ENCODE measurements around the gene TNN.
"Not testable (repeated sequence)": the region's sequence is repeated elsewhere in the genome, so short reads cannot be mapped to it uniquely, and the experiment has no call there.

The TNN gene, protein sequence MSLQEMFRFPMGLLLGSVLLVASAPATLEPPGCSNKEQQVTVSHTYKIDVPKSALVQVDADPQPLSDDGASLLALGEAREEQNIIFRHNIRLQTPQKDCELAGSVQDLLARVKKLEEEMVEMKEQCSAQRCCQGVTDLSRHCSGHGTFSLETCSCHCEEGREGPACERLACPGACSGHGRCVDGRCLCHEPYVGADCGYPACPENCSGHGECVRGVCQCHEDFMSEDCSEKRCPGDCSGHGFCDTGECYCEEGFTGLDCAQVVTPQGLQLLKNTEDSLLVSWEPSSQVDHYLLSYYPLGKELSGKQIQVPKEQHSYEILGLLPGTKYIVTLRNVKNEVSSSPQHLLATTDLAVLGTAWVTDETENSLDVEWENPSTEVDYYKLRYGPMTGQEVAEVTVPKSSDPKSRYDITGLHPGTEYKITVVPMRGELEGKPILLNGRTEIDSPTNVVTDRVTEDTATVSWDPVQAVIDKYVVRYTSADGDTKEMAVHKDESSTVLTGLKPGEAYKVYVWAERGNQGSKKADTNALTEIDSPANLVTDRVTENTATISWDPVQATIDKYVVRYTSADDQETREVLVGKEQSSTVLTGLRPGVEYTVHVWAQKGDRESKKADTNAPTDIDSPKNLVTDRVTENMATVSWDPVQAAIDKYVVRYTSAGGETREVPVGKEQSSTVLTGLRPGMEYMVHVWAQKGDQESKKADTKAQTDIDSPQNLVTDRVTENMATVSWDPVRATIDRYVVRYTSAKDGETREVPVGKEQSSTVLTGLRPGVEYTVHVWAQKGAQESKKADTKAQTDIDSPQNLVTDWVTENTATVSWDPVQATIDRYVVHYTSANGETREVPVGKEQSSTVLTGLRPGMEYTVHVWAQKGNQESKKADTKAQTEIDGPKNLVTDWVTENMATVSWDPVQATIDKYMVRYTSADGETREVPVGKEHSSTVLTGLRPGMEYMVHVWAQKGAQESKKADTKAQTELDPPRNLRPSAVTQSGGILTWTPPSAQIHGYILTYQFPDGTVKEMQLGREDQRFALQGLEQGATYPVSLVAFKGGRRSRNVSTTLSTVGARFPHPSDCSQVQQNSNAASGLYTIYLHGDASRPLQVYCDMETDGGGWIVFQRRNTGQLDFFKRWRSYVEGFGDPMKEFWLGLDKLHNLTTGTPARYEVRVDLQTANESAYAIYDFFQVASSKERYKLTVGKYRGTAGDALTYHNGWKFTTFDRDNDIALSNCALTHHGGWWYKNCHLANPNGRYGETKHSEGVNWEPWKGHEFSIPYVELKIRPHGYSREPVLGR (N-terminal part only)

DNA sequence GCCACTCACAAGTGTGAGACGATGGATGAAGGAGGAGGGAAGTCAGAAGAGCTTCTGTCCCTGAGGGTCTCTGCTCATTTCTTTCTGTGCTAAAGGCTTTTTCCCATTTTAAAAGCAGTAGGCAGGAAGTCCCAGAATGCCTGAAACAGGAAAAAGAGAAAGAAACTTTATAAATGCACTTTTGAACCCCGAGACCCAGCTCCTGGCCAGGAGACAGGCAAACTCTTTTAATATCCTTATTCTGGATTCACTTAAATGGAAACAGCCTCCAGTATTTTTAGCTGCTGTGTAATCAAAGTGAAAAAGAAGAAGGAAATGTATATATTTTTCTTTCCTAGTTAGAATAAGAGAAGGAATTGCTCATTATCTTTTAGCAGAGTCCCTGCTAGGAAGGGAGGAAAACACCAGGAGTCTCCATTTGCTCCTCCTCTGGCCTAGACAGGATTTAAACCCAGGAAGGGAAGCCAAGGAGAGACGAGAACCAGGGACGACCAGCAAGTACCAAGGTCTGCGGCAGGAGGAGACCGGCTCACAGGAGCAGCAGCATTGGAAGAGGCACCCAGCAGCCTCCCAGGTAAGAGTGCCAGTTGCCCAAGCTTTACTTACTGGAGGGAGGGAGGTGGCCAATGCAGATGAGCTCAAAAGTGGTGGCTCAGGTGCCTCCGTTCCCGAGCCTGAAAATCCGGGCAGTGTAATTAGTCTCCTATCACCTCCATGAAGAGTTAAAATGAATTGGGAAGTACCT is at the start of gene TNN:
Gene TNN, plus strand, starts transcription at position 472 of the 745 bp plus-strand sequence. CDS start 9,586 bp downstream, outside the sequence.
- H3K4me3 ChIP-seq (ENCODE audit: control insufficient read depth, low read depth, low read length): no peak within 1 kb of the TSS
- no peak for DNase-seq (ENCODE audit: low read depth)
- TF ChIP-seq CTCF (IDR thresholded peaks at IDR 0.05; ENCODE audit: control insufficient read depth, insufficient read depth, low read depth, low read length, missing control alignments): no peak

DNA sequence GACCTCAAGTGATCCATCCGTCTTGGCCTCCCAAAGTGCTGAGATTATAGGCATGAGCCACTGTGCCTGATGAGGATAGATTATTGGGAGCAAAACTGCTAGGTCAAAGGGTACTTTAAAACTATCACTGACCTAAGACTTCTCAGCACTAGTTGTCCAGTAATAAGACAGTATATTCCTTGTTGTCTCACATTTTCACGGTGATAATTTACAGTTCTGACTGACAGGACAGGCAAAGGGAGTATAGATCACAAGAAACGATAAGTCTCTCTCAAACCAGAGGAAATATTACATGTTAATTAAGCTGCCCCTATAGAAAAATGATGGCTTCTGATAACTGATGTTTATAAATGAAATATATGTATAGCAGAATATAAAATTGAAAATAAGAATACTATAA is 48.1 kb upstream of the TNN start:
- no peak overlapping the region for H3K4me3 ChIP-seq (ENCODE audit: control insufficient read depth, low read depth, low read length)
- no peak for TF ChIP-seq CTCF (IDR thresholded peaks at IDR 0.05; ENCODE audit: control insufficient read depth, insufficient read depth, low read depth, low read length, missing control alignments)
- DNase-seq (ENCODE audit: low read depth): no peak

- peak within 1 kb of the TSS; percentile 95 for H3K4me3 ChIP-seq (ENCODE audit: control insufficient read depth, low read depth, low read length)
- peak; percentile 94 for DNase-seq (ENCODE audit: low read depth)
- no peak for TF ChIP-seq CTCF (IDR thresholded peaks at IDR 0.05; ENCODE audit: control insufficient read depth, insufficient read depth, low read depth, low read length, missing control alignments)
Observed at GRCh38 chr1:175023043-175023921, 44.4 kb upstream of the TNN start, which contains the start of gene MRPS14. Gene MRPS14, minus strand, starts transcription at chr1:175023425. Its CDS starts 17 bp downstream, at chr1:175023408.

- DNase-seq (ENCODE audit: low read depth): not testable (repeated sequence)
- peak overlapping the region; percentile 95; the same call in 1 of the 2 replicates for H3K4me3 ChIP-seq (ENCODE audit: control insufficient read depth, low read depth, low read length)
Observed at GRCh38 chr1:175023922-175024242, 43.8 kb upstream of the TNN start.

DNA sequence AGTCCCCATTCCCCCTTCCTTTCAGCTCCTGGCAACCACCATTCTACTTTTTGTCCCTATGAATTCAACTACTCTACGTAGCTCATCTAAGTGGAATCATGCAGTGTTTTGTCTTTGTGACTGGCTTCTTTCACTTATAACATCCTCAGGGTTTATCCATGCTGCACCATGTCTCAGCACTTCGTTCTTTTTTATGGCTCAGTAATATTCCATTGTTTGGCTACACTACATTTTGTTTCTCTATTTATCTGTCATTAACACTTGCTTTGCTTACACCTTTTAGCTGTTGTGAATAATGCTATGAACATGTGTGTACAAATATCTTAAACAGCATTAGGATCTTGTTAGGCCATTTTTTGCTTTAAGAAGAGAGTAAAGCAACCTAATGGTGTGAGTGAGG is 42.9 kb upstream of the TNN start:
- DNase-seq (ENCODE audit: low read depth): no peak
- H3K4me3 ChIP-seq (ENCODE audit: control insufficient read depth, low read depth, low read length): no peak overlapping the region
- TF ChIP-seq CTCF (IDR thresholded peaks at IDR 0.05; ENCODE audit: control insufficient read depth, insufficient read depth, low read depth, low read length, missing control alignments): no peak

GRCh38 chr1:175033953-175034352 is 33.7 kb upstream of the TNN start:
- no peak overlapping the region for H3K4me3 ChIP-seq (ENCODE audit: control insufficient read depth, low read depth, low read length)
- TF ChIP-seq CTCF (IDR thresholded peaks at IDR 0.05; ENCODE audit: control insufficient read depth, insufficient read depth, low read depth, low read length, missing control alignments): no peak
- no peak for DNase-seq (ENCODE audit: low read depth)
